Panc1 (cell line): ENCODE measurements around the gene SLC19A1. TPM values are rescaled to one million over a fixed set of nuclear protein-coding genes. Genes with fewer than 3 reads are reported as not detected.

Experiments
- ATAC-seq: fragments of 200-7000 bp; cut with Tn5 transposase; 2 replicates; pipeline ENCODE4 v1.9.1; 2020; ENCODE audit warnings: mild to moderate bottlenecking, moderate library complexity
- BruUV-seq: library from RNA; stranded (reverse); fragments of 400-500 nt; replicated peaks from 2 replicates; lab custom pipeline; 2021; lab: Mats Ljungman, UMichigan
- CTCF ChIA-PET: fragments of 300-600 bp; sonication (Branson Sonifier 250); formaldehyde crosslinking; loops from one replicate; lab custom pipeline; 2022; ENCODE audit warnings: antibody characterized with exemption; lab: Charles Lee
- POLR2A ChIA-PET: fragments of 300-600 bp; sonication (Branson Sonifier 250); formaldehyde crosslinking; loops from one replicate; lab custom pipeline; 2022; ENCODE audit warnings: antibody characterized with exemption; lab: Charles Lee
- DNase-seq: peaks from one replicate; pipeline ENCODE4 v3.0.0-alpha.2; 2010; ENCODE audit warnings: low read depth, low spot score
- H3K27ac ChIP-seq: 2 replicates; pipeline ENCODE4 v1.5.1; 2011; ENCODE audit warnings: mild to moderate bottlenecking, low read length, inconsistent platforms
- H3K27me3 ChIP-seq: fragments of 200-500 bp; sonication (Bioruptor generic); 2 replicates; pipeline ENCODE4 v1.6.0; 2014; ENCODE audit warnings: low read length, inconsistent platforms; ENCODE audit not compliant: control insufficient read depth, insufficient read depth
- H3K36me3 ChIP-seq: fragments of 200-500 bp; sonication (Bioruptor generic); 2 replicates; pipeline ENCODE4 v1.5.1; 2014; ENCODE audit warnings: inconsistent platforms, mild to moderate bottlenecking, low read length, moderate library complexity; ENCODE audit not compliant: control insufficient read depth, insufficient read depth
- H3K4me1 ChIP-seq: 2 replicates; pipeline ENCODE4 v1.5.1; 2011; ENCODE audit warnings: inconsistent platforms, mild to moderate bottlenecking, low read length, moderate library complexity; ENCODE audit not compliant: control insufficient read depth, insufficient read depth
- H3K4me3 ChIP-seq, 2 experiments: 2 replicates each; pipeline ENCODE4 v1.5.1; 2011 to 2012; ENCODE audit warnings: low read depth in 2 of 2, low read length in 2 of 2, mild to moderate bottlenecking in 2 of 2, inconsistent platforms in 1 of 2, moderate library complexity in 1 of 2
- H3K9me3 ChIP-seq: fragments of 200-500 bp; sonication (Bioruptor generic); 2 replicates; pipeline ENCODE4 v1.5.1; 2014; ENCODE audit warnings: low read depth, mild to moderate bottlenecking, inconsistent platforms, low read length, moderate library complexity; ENCODE audit not compliant: control insufficient read depth, insufficient read depth
- CTCF ChIP-seq: fragments of 450-650 bp; IDR thresholded peaks from 2 replicates; pipeline ENCODE4 v1.5.1; 2017; ENCODE audit warnings: mild to moderate bottlenecking
- POLR2AphosphoS5 ChIP-seq: IDR thresholded peaks from 2 replicates; pipeline ENCODE4 v1.6.1; 2012; ENCODE audit warnings: mild to moderate bottlenecking, low read depth, low read length, moderate library complexity
- SIN3A ChIP-seq: IDR thresholded peaks from 2 replicates; pipeline ENCODE4 v1.6.1; 2012; ENCODE audit warnings: low read depth, mild to moderate bottlenecking, low read length, moderate library complexity, borderline replicate concordance; ENCODE audit not compliant: insufficient read depth
- TCF7L2 ChIP-seq: IDR thresholded peaks from 2 replicates; pipeline ENCODE4 v1.6.1; 2011; ENCODE audit warnings: mild to moderate bottlenecking, low read depth, low read length, inconsistent platforms
- in situ Hi-C: cut with HindIII; loops from 2 replicates; pipeline ENCODE4 v1.10.0; 2016; ENCODE audit warnings: low sequenced_read_pairs, low pct_unique_long_range_greater_than_20kb
- intact Hi-C: fragments of 100-400 bp; cut with micrococcal nuclease; formaldehyde crosslinking; loops from one replicate; pipeline ENCODE4 v1.10.0; 2022; ENCODE audit not compliant: unreplicated experiment
- total RNA-seq: library from RNA; stranded (reverse); gene quantifications from one replicate; pipeline ENCODE4 v1.2.1, GENCODE V29; 2021; ENCODE audit not compliant: unreplicated experiment
- TF ChIP-seq, protein P1 (sequence below), 2 experiments: IDR thresholded peaks; 2 replicates each; pipeline ENCODE4 v1.6.1; 2011 to 2012; ENCODE audit warnings: low read depth in 2 of 2, control low read depth in 1 of 2, low read length in 1 of 2, mild to moderate bottlenecking in 1 of 2, moderate library complexity in 1 of 2; ENCODE audit not compliant: insufficient read depth in 1 of 2

SLC19A1 gene
- total RNA-seq, 1 experiment from 2014 or later = 24.5 TPM

GRCh38 chr21:45494851-45495680 lies 47.2 kb downstream of the SLC19A1 start:
- DNase-seq (no peak), ATAC-seq (no peak)
- Histone ChIP-seq H3K27me3 (no peaks in the 10 kb centered on the region), H3K36me3 (no peaks in the 10 kb centered on the region; the same call in 1 of the 2 replicates), H3K27ac (no peak overlapping the region), H3K4me1 (peaks cover 3% of the 10 kb centered on the region), H3K9me3 (no peaks in the 10 kb centered on the region), H3K4me3 (no peak overlapping the region)
- TF ChIP-seq, protein P1, sequence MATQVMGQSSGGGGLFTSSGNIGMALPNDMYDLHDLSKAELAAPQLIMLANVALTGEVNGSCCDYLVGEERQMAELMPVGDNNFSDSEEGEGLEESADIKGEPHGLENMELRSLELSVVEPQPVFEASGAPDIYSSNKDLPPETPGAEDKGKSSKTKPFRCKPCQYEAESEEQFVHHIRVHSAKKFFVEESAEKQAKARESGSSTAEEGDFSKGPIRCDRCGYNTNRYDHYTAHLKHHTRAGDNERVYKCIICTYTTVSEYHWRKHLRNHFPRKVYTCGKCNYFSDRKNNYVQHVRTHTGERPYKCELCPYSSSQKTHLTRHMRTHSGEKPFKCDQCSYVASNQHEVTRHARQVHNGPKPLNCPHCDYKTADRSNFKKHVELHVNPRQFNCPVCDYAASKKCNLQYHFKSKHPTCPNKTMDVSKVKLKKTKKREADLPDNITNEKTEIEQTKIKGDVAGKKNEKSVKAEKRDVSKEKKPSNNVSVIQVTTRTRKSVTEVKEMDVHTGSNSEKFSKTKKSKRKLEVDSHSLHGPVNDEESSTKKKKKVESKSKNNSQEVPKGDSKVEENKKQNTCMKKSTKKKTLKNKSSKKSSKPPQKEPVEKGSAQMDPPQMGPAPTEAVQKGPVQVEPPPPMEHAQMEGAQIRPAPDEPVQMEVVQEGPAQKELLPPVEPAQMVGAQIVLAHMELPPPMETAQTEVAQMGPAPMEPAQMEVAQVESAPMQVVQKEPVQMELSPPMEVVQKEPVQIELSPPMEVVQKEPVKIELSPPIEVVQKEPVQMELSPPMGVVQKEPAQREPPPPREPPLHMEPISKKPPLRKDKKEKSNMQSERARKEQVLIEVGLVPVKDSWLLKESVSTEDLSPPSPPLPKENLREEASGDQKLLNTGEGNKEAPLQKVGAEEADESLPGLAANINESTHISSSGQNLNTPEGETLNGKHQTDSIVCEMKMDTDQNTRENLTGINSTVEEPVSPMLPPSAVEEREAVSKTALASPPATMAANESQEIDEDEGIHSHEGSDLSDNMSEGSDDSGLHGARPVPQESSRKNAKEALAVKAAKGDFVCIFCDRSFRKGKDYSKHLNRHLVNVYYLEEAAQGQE (IDR thresholded peaks at IDR 0.05; ENCODE audit: insufficient read depth in 1 of 2, low read depth in 2 of 2, low read length in 1 of 2) = no peak
- TF ChIP-seq CTCF (no peak), POLR2AphosphoS5 (no peak), SIN3A (no peak), TCF7L2 (no peak)
- no TSS peak for BruUV-seq
- in situ Hi-C loops (no loop called here), intact Hi-C loops (no loop called here)
- ChIA-PET CTCF (no interaction called here), POLR2A (no interaction called here)

- ATAC-seq (no peak), DNase-seq (no peak)
- Histone ChIP-seq H3K27ac (no peak overlapping the region), H3K4me1 (peaks cover 5% of the 10 kb centered on the region), H3K4me3 (no peak overlapping the region), H3K36me3 (no peaks in the 10 kb centered on the region; the same call in 1 of the 2 replicates), H3K9me3 (no peaks in the 10 kb centered on the region), H3K27me3 (no peaks in the 10 kb centered on the region)
- no peak for TF ChIP-seq TCF7L2
- no peak for TF ChIP-seq SIN3A
- no peak for TF ChIP-seq CTCF
- TF ChIP-seq POLR2AphosphoS5 = no peak
- TF ChIP-seq, protein P1 (IDR thresholded peaks at IDR 0.05; ENCODE audit: insufficient read depth in 1 of 2, low read depth in 2 of 2, low read length in 1 of 2) = no peak
- BruUV-seq = no TSS peak
- CTCF ChIA-PET = no interaction called here
- in situ Hi-C loops = no loop called here
- POLR2A ChIA-PET = no interaction called here
- intact Hi-C loops = no loop called here
Measured at GRCh38 chr21:45494135-45494850, 47.9 kb downstream of the SLC19A1 start.
